ENCODE results near the gene CACHD1.

DNA sequence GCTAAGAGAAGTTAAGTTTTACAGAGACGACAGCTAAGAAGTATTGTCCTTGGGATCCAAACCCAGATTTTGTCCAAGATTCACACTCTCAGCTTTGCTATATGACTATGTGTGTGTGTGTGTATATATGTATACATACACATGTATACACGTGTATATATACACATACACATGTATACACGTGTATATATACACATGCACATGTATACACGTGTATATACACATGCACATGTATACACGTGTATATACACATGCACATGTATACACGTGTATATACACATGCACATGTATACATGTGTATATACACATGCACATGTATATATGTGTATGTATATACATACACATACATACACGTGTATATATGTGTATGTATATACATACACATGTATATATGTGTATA, 3.9 kb upstream of the CACHD1 start:
- TF ChIP-seq CXXC5 (CRISPR knock-in tag; IDR thresholded peaks at IDR 0.05) = no peak
- TF ChIP-seq RAD21 (CRISPR knock-in tag; conservative IDR thresholded peaks at IDR 0.05 in 1 of 2, IDR thresholded peaks at IDR 0.05 in 1 of 2) = no peak
- TF ChIP-seq, protein P1, sequence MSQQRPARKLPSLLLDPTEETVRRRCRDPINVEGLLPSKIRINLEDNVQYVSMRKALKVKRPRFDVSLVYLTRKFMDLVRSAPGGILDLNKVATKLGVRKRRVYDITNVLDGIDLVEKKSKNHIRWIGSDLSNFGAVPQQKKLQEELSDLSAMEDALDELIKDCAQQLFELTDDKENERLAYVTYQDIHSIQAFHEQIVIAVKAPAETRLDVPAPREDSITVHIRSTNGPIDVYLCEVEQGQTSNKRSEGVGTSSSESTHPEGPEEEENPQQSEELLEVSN (IDR thresholded peaks at IDR 0.05; ENCODE audit: borderline replicate concordance in 1 of 2, extremely low read depth in 1 of 2, insufficient read depth in 1 of 2, insufficient read length in 1 of 2, low read depth in 1 of 2, low read length in 1 of 2, poor library complexity in 1 of 2, severe bottlenecking in 1 of 2) = no peak

Data from K562 (cell line).